Fibroblast of villous mesenchyme (primary cell): ENCODE results near the gene B3GALNT2. TPM values are rescaled to one million over a fixed set of nuclear protein-coding genes. Genes with fewer than 3 reads are reported as not detected.

Source experiments
- DNase-seq: peaks from one replicate; pipeline ENCODE4 v3.0.0-alpha.2; 2010; ENCODE audit warnings: low read depth
- H3K4me3 ChIP-seq: 2 replicates; pipeline ENCODE4 v1.5.1; 2011; ENCODE audit warnings: low read depth, mild to moderate bottlenecking, low read length
- CTCF ChIP-seq: IDR thresholded peaks from 2 replicates; pipeline ENCODE4 v1.5.1; 2012; ENCODE audit warnings: low read depth, mild to moderate bottlenecking, low read length; ENCODE audit not compliant: insufficient read depth
- small RNA-seq: library from RNA; depleted of rRNA; stranded (forward); fragments of <200 nt; gene quantifications from one replicate; pipeline ENCODE3, GENCODE V24; 2012
- total RNA-seq: library from RNA; depleted of rRNA; stranded (reverse); fragments of >200 nt; gene quantifications from 2 replicates; pipeline ENCODE4 v1.2.3, GENCODE V29; 2012

The B3GALNT2 gene
- total RNA-seq, 1 donor, result 74.3 TPM

GRCh38 chr1:235402457-235403200 lies 101.6 kb downstream of the B3GALNT2 start:
- peak; percentile 43 for DNase-seq
- TF ChIP-seq CTCF, result no peak

GRCh38 chr1:235401251-235401650 lies 103.0 kb downstream of the B3GALNT2 start:
- no peak for DNase-seq
- H3K4me3 ChIP-seq, result no peak overlapping the region
- TF ChIP-seq CTCF, result no peak

More at GRCh38 chr1:235402457-235403200, 101.6 kb downstream of the B3GALNT2 start:
- H3K4me3 ChIP-seq, result no peak overlapping the region

Small RNA genes lying within 50 kb of the gene (small RNA-seq; reads per million reads assigned to genes)
- gene MTCO3P46, result not detected
- gene MTND4LP21, result not detected
- gene RPS21P1, result not detected

Other genes with a start within 250 kb of the B3GALNT2 start
- 33.8 and 40.2 TPM in 2 replicates for gene ARID4B, start 176.3 kb downstream of the B3GALNT2 start, total RNA-seq
- gene GGPS1, start 175.9 kb downstream of the B3GALNT2 start, total RNA-seq, result 21.3 and 25.9 TPM in 2 replicates
- 22.9 and 28.5 TPM in 2 replicates for gene TBCE, start 137.0 kb downstream of the B3GALNT2 start, total RNA-seq
- 5.2 and 7.3 TPM in 2 replicates for gene GNG4, start 145.3 kb upstream of the B3GALNT2 start, total RNA-seq